Stomach smooth muscle (tissue), 2 donors: ENCODE data around the gene WDR59.
A peak's percentile ranks its signal among the peaks of the same experiment; 100 is the strongest.
"Not testable (repeated sequence)": the region's sequence is repeated elsewhere in the genome, so short reads cannot be mapped to it uniquely, and the experiment has no call there.

Experiments used
- H3K27ac ChIP-seq: one replicate; pipeline ENCODE4 v1.7.0; 2013; ENCODE audit warnings: mild to moderate bottlenecking, low read length, inconsistent platforms
- H3K27me3 ChIP-seq, 2 donors: one replicate each; pipeline ENCODE4 v1.7.0; 2013; ENCODE audit warnings: low read length in 2 of 2; ENCODE audit not compliant: insufficient read depth in 2 of 2, control insufficient read depth in 1 of 2
- H3K36me3 ChIP-seq, 2 donors: one replicate each; pipeline ENCODE4 v1.7.0; 2013; ENCODE audit warnings: low read length in 2 of 2; ENCODE audit not compliant: control insufficient read depth in 2 of 2, insufficient read depth in 2 of 2
- H3K4me1 ChIP-seq: one replicate; pipeline ENCODE4 v1.7.0; 2013; ENCODE audit warnings: low read length; ENCODE audit not compliant: control insufficient read depth, insufficient read depth
- H3K4me3 ChIP-seq, 2 donors: one replicate each; pipeline ENCODE4 v1.7.0; 2013; ENCODE audit warnings: low read length in 2 of 2
- H3K9ac ChIP-seq, 2 donors: one replicate each; pipeline ENCODE4 v1.7.0; 2013; ENCODE audit warnings: low read length in 2 of 2, mild to moderate bottlenecking in 1 of 2
- H3K9me3 ChIP-seq, 2 donors: one replicate each; pipeline ENCODE4 v1.7.0; 2013; ENCODE audit warnings: low read length in 2 of 2; ENCODE audit not compliant: control insufficient read depth in 2 of 2
- donor health status: healthy.
- donor health status: Pancreatic carcinoma.

WDR59 gene

DNA sequence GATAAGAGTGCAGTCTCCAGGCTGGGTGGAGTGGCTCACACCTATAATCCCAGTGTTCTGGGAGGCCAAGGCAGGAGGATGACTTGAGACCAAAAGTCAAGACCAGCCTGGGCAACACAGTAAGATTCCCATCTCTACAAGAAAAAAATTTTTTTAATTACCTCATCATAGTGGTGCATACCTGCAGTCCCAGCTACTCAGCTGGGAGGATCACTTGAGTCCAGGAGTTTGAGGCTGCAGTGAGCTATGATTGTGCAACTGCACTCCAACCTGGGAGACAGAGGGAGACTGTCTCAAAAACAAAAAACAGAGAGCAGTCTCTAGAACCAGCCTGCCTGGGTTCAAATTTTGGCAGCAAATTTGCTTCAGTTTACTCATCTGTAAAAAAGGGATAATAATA lies 45.2 kb downstream of the WDR59 start:
- no peak overlapping the region for H3K4me3 ChIP-seq
- no peaks in the 10 kb centered on the region for H3K4me1 ChIP-seq
- H3K9me3 ChIP-seq: no peaks in the 10 kb centered on the region
- H3K9ac ChIP-seq: no peak overlapping the region
- peaks cover 30 to 40% of the 10 kb centered on the region in 2 donors for H3K36me3 ChIP-seq
- no peak overlapping the region for H3K27ac ChIP-seq
- H3K27me3 ChIP-seq: no peaks in the 10 kb centered on the region

DNA sequence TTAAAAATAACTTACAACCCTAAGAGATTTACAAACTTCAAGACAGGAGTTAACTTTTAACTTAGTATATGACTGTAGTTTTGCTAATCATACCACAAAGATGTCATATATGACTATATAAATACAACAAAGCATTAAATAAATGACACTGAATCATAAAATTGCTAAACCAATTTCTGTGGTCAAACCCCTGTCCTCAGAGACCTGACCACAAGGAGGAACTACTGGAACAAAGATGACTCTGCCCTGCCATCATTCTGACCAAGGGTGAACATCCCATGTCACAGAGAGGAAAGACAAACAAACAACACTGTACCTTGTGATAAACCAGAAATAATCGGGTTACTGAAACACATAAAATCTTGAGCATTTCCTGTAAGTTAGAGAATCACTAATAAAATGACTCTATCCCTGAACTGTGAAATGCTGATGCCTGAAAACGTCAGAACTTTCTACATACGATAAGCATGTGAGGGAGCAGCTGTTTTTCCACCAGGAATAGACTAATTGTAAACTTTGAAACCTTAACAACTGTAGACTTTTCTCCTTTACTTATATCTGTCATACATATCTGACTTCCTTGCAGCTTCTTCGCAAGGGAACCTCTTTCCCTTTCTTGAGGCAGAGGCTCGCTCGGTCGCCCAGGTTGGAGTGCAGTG lies 47.9 kb downstream of the WDR59 start:
- Histone ChIP-seq H3K27ac (no peak overlapping the region), H3K4me1 (no peaks in the 10 kb centered on the region), H3K4me3 (no peak overlapping the region), H3K36me3 (peaks cover 12 to 25% of the 10 kb centered on the region in 2 donors), H3K9me3 (no peaks in the 10 kb centered on the region), H3K27me3 (no peaks in the 10 kb centered on the region), H3K9ac (no peak overlapping the region)

DNA sequence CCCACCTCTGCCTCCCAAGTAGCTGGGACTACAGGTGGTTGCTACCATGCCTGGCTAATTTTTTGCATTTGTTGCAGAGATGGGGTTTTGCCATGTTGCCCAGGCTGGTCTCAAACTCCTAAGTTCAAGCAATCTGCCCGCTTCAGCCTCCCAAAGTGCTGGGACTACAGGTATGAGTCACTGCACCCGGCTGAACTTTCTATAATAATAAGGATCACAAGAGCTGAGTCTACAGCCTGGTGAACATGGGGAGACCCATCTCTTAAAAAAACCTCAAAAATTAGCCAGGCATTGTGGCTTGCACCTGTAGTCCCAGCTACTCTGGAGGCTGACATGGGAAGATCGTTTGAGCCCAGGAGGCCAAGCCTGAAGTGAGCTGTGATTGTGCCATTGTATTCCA lies 53.5 kb downstream of the WDR59 start:
- Histone ChIP-seq H3K9me3 (no peaks in the 10 kb centered on the region), H3K27ac (no peak overlapping the region), H3K9ac (no peak overlapping the region), H3K36me3 (peaks cover 0 to 3% of the 10 kb centered on the region in 2 donors), H3K27me3 (no peaks in the 10 kb centered on the region), H3K4me1 (no peaks in the 10 kb centered on the region), H3K4me3 (no peak overlapping the region)

DNA sequence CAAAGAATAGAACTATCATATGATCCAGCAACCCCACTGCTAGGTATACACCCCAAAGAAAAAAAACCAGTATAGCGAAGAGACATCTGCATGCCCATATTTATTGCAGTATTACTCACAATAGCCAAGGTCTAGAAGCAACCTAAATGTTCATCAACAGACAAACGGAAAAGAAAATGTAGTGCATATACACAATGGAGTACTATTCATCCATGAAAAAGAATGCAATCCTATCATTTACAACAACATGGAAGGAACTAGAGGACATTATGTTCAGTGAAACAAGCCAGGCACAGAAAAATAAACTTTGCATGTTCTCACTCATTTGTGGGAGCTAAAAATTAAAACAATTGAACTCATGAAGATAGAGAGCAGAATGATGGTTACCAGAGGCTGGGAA lies 55.3 kb downstream of the WDR59 start:
- H3K27me3 ChIP-seq: no peaks in the 10 kb centered on the region
- H3K9ac ChIP-seq: no peak overlapping the region
- no peak overlapping the region for H3K27ac ChIP-seq
- peaks cover 0 to 3% of the 10 kb centered on the region in 2 donors for H3K36me3 ChIP-seq
- H3K4me1 ChIP-seq: no peaks in the 10 kb centered on the region
- no peak overlapping the region for H3K4me3 ChIP-seq
- H3K9me3 ChIP-seq: no peaks in the 10 kb centered on the region

DNA sequence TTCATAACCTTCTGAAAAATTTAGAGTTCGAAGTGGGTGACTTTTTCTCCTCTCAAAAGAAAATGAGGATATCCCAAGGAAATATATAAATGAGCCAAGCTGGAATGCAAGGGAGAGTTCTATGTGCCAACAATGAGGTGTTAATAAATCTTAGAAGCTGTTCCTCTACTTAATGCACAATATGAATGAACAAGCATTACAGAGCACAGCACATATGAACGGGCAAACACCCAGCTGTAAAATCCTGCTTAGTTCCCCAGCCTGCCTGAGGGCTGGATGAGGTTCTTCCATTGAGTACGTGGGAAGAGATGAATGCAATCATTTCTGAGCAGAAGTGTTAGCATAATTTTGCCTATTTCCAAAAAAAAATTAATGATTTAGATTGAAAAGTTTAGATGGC lies 58.1 kb downstream of the WDR59 start:
- Histone ChIP-seq H3K9ac (no peak overlapping the region), H3K4me3 (no peak overlapping the region), H3K27me3 (no peaks in the 10 kb centered on the region), H3K27ac (no peak overlapping the region), H3K9me3 (no peaks in the 10 kb centered on the region), H3K4me1 (peaks cover 13% of the 10 kb centered on the region), H3K36me3 (peaks cover 0 to under 1% of the 10 kb centered on the region in 2 donors)

DNA sequence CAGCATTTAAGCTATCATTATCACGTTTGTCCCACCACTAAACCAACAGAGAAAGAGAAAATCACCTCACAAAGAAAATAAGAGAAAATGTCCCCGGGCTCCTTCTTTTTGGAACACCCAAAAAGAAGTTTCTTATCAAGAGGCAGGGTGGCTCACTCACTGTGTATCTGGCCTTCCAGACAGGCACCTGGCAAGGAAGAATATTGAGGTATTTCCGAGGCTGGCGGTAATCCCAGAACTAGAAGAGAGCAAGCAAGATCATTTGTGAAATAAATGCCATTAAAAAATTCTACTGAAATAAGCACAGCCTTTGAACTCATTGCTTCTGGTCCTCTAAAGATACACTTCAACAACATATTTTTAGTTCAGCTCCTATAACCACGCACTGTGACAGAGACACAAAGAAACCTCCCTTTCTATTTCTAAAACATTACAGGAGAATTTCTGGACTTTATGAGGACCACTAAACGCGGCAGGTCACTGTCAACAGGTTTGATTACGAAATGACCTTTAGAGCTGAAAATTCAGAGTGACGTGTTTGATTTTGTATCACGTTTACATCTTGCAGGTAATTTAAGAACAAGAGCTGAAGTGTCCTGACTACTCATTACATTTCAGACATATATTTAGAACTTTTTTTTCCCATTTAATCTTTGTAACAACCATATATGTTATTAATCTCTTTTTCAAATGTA lies 61.0 kb downstream of the WDR59 start:
- Histone ChIP-seq H3K27me3 (no peaks in the 10 kb centered on the region), H3K4me3 (no peak overlapping the region), H3K9me3 (no peaks in the 10 kb centered on the region), H3K9ac (no peak overlapping the region), H3K36me3 (peaks cover 5 to 8% of the 10 kb centered on the region in 2 donors), H3K4me1 (peaks cover 21% of the 10 kb centered on the region), H3K27ac (no peak overlapping the region)

DNA sequence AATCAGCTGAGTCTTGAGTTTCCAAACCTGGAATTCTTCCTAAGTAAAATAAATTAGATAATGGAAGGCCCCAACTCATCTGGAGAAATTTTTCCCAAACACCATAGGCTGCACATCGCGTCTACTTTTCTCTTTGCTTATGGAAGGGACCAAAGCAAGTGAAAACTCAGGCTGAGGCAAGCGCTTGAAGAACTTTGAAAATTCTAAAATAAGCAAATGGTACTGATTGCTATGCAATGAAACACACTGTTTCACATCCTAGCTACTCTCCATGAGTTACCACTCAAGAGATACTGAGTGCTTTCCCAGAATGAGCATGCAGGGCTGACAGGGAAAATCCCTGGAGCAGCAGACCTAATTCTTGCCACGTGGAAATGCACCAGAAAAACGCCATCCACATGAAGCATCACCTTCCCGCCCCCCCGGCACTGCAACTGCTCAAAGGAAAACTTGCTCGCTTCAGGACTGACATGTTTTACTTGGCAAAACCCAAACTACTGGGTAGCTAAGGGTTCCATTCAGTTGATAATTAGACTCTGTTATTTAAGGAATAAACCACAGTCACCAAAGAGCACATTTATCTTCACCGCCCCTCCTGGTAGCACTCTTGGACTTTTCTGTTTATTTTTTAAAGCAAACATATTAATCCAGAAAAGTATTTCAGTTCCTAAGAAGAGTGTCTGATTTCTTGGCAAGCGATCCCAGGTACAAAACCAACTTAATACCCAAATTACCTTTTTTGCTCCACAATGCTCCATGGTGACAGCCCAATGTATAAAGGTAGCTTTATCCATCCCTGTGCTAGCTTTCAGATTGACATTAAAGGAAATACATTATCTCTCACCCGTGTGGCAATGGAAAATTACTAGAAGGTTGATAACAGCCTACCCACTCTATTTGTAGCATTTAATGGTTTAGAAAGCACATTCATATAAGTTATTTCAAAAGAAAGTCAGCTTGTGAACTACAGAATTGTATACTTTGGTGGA lies 62.5 kb downstream of the WDR59 start:
- H3K27me3 ChIP-seq: no peaks in the 10 kb centered on the region
- peaks cover 8 to 16% of the 10 kb centered on the region in 2 donors for H3K36me3 ChIP-seq
- H3K9ac ChIP-seq: peak overlapping the region in 1 of 2 donors; percentile 35
- peak overlapping the region; percentile 70 for H3K27ac ChIP-seq
- H3K4me3 ChIP-seq: peak overlapping the region in 1 of 2 donors; percentile 17
- H3K9me3 ChIP-seq: no peaks in the 10 kb centered on the region
- peaks cover 21% of the 10 kb centered on the region for H3K4me1 ChIP-seq

DNA sequence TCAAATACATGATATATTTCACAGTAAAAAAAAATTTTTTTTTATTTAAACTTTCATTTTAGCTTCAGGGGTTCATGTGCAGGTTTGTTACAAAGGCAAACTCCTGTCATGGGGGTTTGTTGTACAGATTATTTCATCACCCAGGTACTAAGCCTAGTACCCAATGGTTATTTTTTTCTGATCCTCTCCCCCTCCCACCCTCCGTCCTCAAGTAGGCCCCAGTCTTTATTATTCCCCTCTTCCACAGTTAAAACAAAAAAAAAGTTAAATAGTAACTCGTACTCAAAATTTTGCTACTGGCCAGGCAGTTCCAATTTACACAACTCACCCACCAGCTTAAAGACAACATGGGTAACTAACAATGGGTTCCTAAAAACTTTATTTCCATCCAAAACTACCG lies 63.9 kb downstream of the WDR59 start:
- Histone ChIP-seq H3K9ac (no peak overlapping the region), H3K4me3 (no peak overlapping the region), H3K4me1 (peaks cover 21% of the 10 kb centered on the region), H3K36me3 (peaks cover 14 to 18% of the 10 kb centered on the region in 2 donors), H3K27ac (peak overlapping the region; percentile 70), H3K27me3 (no peaks in the 10 kb centered on the region), H3K9me3 (no peaks in the 10 kb centered on the region)

DNA sequence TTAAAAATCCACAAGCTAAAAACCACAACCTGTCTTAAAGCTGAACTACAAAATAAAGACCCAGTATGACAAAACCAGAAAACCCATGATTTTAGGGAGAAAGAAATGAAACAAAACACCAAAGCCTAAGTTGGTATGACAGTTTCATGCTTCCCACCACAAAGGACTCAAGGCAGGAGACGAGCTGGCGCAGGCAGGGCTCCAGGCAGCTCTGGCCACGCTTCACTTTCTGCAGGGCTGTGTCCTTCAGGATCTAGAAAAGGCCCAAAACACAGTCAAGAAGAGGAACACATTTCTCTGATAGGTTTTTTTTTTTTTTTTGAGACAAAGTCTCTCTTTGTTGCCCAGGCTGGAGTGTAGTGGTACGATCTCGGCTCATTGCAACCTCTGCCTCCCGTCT lies 75.3 kb downstream of the WDR59 start:
- H3K27me3 ChIP-seq: no peaks in the 10 kb centered on the region
- H3K4me3 ChIP-seq: no peak overlapping the region
- H3K9ac ChIP-seq: no peak overlapping the region
- peaks cover 35 to 47% of the 10 kb centered on the region in 2 donors for H3K36me3 ChIP-seq
- no peak overlapping the region for H3K27ac ChIP-seq
- peaks cover 0 to 2% of the 10 kb centered on the region in 2 donors for H3K9me3 ChIP-seq
- H3K4me1 ChIP-seq: no peaks in the 10 kb centered on the region

DNA sequence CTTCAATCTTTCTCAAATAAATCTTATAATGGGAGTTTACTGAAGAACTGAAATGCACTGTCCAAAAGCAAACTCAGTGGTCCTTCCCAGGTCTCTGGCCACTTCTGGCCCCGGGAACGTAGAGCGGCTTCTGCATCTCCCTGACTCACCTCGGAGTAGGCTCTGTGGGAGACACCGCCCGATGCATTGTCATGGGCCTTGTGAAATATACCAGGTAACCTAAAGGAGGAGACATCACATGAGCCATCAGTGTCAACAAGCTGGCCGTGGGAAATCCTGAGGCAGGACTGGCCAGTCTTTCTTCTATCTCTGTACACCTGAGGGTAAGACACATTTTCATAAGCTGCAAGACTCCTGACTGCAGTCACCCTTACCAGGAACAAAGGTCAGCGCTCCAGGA lies 76.2 kb downstream of the WDR59 start:
- peaks cover 31 to 38% of the 10 kb centered on the region in 2 donors for H3K36me3 ChIP-seq
- H3K9me3 ChIP-seq, H3K27ac ChIP-seq, H3K4me1 ChIP-seq, H3K9ac ChIP-seq, H3K27me3 ChIP-seq, H3K4me3 ChIP-seq: not testable (repeated sequence)
